Measurements from ENCODE around the gene BBOF1. TPM values are rescaled to one million over a fixed set of nuclear protein-coding genes. Genes with fewer than 3 reads are reported as not detected.

Gene BBOF1
- total RNA-seq, 4 donors from 2014 or later: 4.1 to 7.5 (median 5.4) TPM

- in situ Hi-C loops (cut with MboI; ENCODE audit: low pct_ligation_motif_present in 1 of 4, low pct_unique_long_range_greater_than_20kb in 1 of 4, low sequenced_read_pairs in 3 of 4) (no loop called here), intact Hi-C loops (cut with DNase I; ENCODE audit: low total_unique reads) (loop anchor here (1.0 kb wide), 1 partner anchor 65 kb away; the partner anchor contains the start of genes BBOF1 and ENTPD5)
- WGBS, 2 donors (ENCODE audit: low coverage in 1 of 2): 0 to 4% methylated on average over 4 to 46 of the region's 46 CpGs
- DNase-seq: peak; percentile 100
- no peaks in the 10 kb centered on the region for H3K9me3 ChIP-seq
- H3K4me3 ChIP-seq: peak within 1 kb of the TSS; percentile 66 to 98 (median 91)
- no peaks in the 10 kb centered on the region for H3K27me3 ChIP-seq
- no peaks in the 10 kb centered on the region for H3K36me3 ChIP-seq
- TF ChIP-seq POLR2A (IDR thresholded peaks at IDR 0.05) (peak; percentile 93), CTCF (IDR thresholded peaks at IDR 0.05) (no peak), POLR2AphosphoS5 (IDR thresholded peaks at IDR 0.05) (peak; percentile 95 to 96 (median 96))
- peaks cover 4 to 23% (median 18%) of the 10 kb centered on the region in 4 donors for H3K4me1 ChIP-seq
- peak within 1 kb of the TSS; percentile 82 to 92 (median 91) for H3K27ac ChIP-seq
These were observed 65.3 kb downstream of the BBOF1 start, which contains the start of the genes ALDH6A1 and LIN52 for GRCh38 chr14:74084277-74085046. TSS of gene ALDH6A1 (minus strand) at chr14:74084453. CDS start at chr14:74084394, 59 bp downstream. TSS of gene LIN52 (plus strand) at chr14:74084956. CDS start at chr14:74084975, 19 bp downstream.

- WGBS, 2 donors (ENCODE audit: low coverage in 1 of 2): 0 to 1% methylated on average over 10 to 26 of the region's 26 CpGs
- H3K4me3 ChIP-seq: peak overlapping the region; percentile 66 to 98 (median 86)
- TF ChIP-seq POLR2AphosphoS5 (IDR thresholded peaks at IDR 0.05): no peak
- TF ChIP-seq CTCF (IDR thresholded peaks at IDR 0.05): no peak
- TF ChIP-seq POLR2A (IDR thresholded peaks at IDR 0.05): no peak
- TF ChIP-seq EP300 (IDR thresholded peaks at IDR 0.05; ENCODE audit: low read depth): no peak
- H3K36me3 ChIP-seq: no peaks in the 10 kb centered on the region
- peak overlapping the region; percentile 82 to 92 (median 88) for H3K27ac ChIP-seq
- no peaks in the 10 kb centered on the region for H3K9me3 ChIP-seq
- in situ Hi-C loops (cut with MboI; ENCODE audit: low pct_ligation_motif_present in 1 of 4, low pct_unique_long_range_greater_than_20kb in 1 of 4, low sequenced_read_pairs in 3 of 4): no loop called here
- intact Hi-C loops (cut with DNase I; ENCODE audit: low total_unique reads): no loop called here
- peaks cover 4 to 25% (median 18%) of the 10 kb centered on the region in 4 donors for H3K4me1 ChIP-seq
- no peaks in the 10 kb centered on the region for H3K27me3 ChIP-seq
- no peak for DNase-seq
These were observed 66.0 kb downstream of the BBOF1 start for GRCh38 chr14:74085047-74085637.

GRCh38 chr14:74085828-74086227 is 66.7 kb downstream of the BBOF1 start:
- DNase-seq: no peak
- intact Hi-C loops (cut with DNase I; ENCODE audit: low total_unique reads): no loop called here
- Histone ChIP-seq H3K27ac (no peak overlapping the region), H3K36me3 (no peaks in the 10 kb centered on the region), H3K27me3 (no peaks in the 10 kb centered on the region), H3K4me1 (peaks cover 4 to 25% (median 18%) of the 10 kb centered on the region in 4 donors), H3K4me3 (peak overlapping the region in 2 of 4 donors; percentile 66 to 98), H3K9me3 (no peaks in the 10 kb centered on the region)
- no peak for TF ChIP-seq POLR2AphosphoS5 (IDR thresholded peaks at IDR 0.05)
- TF ChIP-seq EP300 (IDR thresholded peaks at IDR 0.05; ENCODE audit: low read depth): no peak
- TF ChIP-seq POLR2A (IDR thresholded peaks at IDR 0.05): no peak
- no peak for TF ChIP-seq CTCF (IDR thresholded peaks at IDR 0.05)
- WGBS, 2 donors (ENCODE audit: low coverage in 1 of 2): 81 to 85% methylated on average over 1 of the region's 1 CpG
- in situ Hi-C loops (cut with MboI; ENCODE audit: low pct_ligation_motif_present in 1 of 4, low pct_unique_long_range_greater_than_20kb in 1 of 4, low sequenced_read_pairs in 3 of 4): no loop called here

GRCh38 chr14:74089251-74090020 is 70.3 kb downstream of the BBOF1 start:
- WGBS, 2 donors (ENCODE audit: low coverage in 1 of 2): 69 to 80% methylated on average over 5 to 8 of the region's 8 CpGs
- Histone ChIP-seq H3K4me3 (no peak overlapping the region), H3K9me3 (no peaks in the 10 kb centered on the region), H3K4me1 (peaks cover 4 to 16% (median 9%) of the 10 kb centered on the region in 4 donors), H3K27ac (no peak overlapping the region), H3K27me3 (no peaks in the 10 kb centered on the region), H3K36me3 (peaks cover 0 to 5% (median 0%) of the 10 kb centered on the region in 4 donors)
- TF ChIP-seq EP300 (IDR thresholded peaks at IDR 0.05; ENCODE audit: low read depth) (no peak), POLR2AphosphoS5 (IDR thresholded peaks at IDR 0.05) (no peak), POLR2A (IDR thresholded peaks at IDR 0.05) (no peak), CTCF (IDR thresholded peaks at IDR 0.05) (no peak)
- in situ Hi-C loops (cut with MboI; ENCODE audit: low pct_ligation_motif_present in 1 of 4, low pct_unique_long_range_greater_than_20kb in 1 of 4, low sequenced_read_pairs in 3 of 4) (no loop called here), intact Hi-C loops (cut with DNase I; ENCODE audit: low total_unique reads) (no loop called here)
- no peak for DNase-seq
